ENCODE measurements around the gene OR8I2. TPM values are rescaled to one million over a fixed set of nuclear protein-coding genes. Genes with fewer than 3 reads are reported as not detected.

OR8I2 gene
- total RNA-seq, result not detected

- no peak for TF ChIP-seq CTCF (IDR thresholded peaks at IDR 0.05; ENCODE audit: low read depth)
These were observed at the start of gene OR8I2 for GRCh38 chr11:56093008-56093407. Gene OR8I2 (plus strand): TSS chr11:56093308. CDS start chr11:56093308, 0 bp downstream.

GRCh38 chr11:56045538-56045937 lies 47.6 kb upstream of the OR8I2 start:
- no peak for TF ChIP-seq CTCF (IDR thresholded peaks at IDR 0.05; ENCODE audit: low read depth)

- no peak for TF ChIP-seq CTCF (IDR thresholded peaks at IDR 0.05; ENCODE audit: low read depth)
These were observed 44.6 kb upstream of the OR8I2 start for GRCh38 chr11:56048480-56048879.

GRCh38 chr11:56049487-56049886 lies 43.6 kb upstream of the OR8I2 start:
- no peak for TF ChIP-seq CTCF (IDR thresholded peaks at IDR 0.05; ENCODE audit: low read depth)

GRCh38 chr11:56066980-56067379 lies 26.1 kb upstream of the OR8I2 start:
- TF ChIP-seq CTCF (IDR thresholded peaks at IDR 0.05; ENCODE audit: low read depth), result no peak

GRCh38 chr11:56089697-56090096 lies 3.4 kb upstream of the OR8I2 start:
- no peak for TF ChIP-seq CTCF (IDR thresholded peaks at IDR 0.05; ENCODE audit: low read depth)

GRCh38 chr11:56103210-56103737 lies 10.2 kb downstream of the OR8I2 start, which contains the start of gene OR8H2:
Gene OR8H2 (plus strand): TSS chr11:56103687. CDS start chr11:56105043, 1,356 bp downstream.
- TF ChIP-seq CTCF (IDR thresholded peaks at IDR 0.05; ENCODE audit: low read depth), result no peak
